ENCODE results near the gene KCNH8.

DNA sequence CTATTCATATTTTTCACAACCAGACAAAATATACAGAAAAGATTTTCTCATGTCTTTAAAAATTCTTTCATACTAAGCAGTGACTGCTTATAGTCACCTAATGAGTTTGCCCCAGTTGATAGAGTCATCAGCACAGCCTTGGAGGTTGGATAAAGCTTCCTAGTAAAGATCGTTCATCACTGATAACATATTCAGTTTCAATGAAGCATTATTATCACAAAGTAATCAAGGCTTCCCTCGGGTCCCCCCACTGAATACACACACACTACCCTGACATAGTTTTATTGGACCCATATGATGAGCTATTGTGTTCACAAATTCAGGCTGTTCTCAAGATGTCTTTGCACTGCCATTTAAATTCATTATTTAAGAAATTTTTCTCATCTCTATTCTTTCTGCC, 297.8 kb downstream of the KCNH8 start:
- TF ChIP-seq, protein P1, sequence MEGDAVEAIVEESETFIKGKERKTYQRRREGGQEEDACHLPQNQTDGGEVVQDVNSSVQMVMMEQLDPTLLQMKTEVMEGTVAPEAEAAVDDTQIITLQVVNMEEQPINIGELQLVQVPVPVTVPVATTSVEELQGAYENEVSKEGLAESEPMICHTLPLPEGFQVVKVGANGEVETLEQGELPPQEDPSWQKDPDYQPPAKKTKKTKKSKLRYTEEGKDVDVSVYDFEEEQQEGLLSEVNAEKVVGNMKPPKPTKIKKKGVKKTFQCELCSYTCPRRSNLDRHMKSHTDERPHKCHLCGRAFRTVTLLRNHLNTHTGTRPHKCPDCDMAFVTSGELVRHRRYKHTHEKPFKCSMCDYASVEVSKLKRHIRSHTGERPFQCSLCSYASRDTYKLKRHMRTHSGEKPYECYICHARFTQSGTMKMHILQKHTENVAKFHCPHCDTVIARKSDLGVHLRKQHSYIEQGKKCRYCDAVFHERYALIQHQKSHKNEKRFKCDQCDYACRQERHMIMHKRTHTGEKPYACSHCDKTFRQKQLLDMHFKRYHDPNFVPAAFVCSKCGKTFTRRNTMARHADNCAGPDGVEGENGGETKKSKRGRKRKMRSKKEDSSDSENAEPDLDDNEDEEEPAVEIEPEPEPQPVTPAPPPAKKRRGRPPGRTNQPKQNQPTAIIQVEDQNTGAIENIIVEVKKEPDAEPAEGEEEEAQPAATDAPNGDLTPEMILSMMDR (IDR thresholded peaks at IDR 0.05): no peak
- no peak for TF ChIP-seq POLR2A (IDR thresholded peaks at IDR 0.05)

Data from prostate gland (tissue), 2 donors.